Neural progenitor cell (in vitro differentiated cells): Measurements from ENCODE around the gene MAGI3.

Experiments used
- EZH2 ChIP-seq: fragments of 200-600 bp; sonication (generic); IDR thresholded peaks from 2 replicates; pipeline ENCODE4 v1.6.1; 2017; ENCODE audit warnings: antibody characterized with exemption, mild to moderate bottlenecking, moderate library complexity
- TF ChIP-seq, protein P1 (sequence below): fragments of 200-600 bp; sonication (generic); IDR thresholded peaks from 2 replicates; pipeline ENCODE4 v1.5.1; 2017; ENCODE audit warnings: antibody characterized with exemption, mild to moderate bottlenecking

- TF ChIP-seq, protein P1, sequence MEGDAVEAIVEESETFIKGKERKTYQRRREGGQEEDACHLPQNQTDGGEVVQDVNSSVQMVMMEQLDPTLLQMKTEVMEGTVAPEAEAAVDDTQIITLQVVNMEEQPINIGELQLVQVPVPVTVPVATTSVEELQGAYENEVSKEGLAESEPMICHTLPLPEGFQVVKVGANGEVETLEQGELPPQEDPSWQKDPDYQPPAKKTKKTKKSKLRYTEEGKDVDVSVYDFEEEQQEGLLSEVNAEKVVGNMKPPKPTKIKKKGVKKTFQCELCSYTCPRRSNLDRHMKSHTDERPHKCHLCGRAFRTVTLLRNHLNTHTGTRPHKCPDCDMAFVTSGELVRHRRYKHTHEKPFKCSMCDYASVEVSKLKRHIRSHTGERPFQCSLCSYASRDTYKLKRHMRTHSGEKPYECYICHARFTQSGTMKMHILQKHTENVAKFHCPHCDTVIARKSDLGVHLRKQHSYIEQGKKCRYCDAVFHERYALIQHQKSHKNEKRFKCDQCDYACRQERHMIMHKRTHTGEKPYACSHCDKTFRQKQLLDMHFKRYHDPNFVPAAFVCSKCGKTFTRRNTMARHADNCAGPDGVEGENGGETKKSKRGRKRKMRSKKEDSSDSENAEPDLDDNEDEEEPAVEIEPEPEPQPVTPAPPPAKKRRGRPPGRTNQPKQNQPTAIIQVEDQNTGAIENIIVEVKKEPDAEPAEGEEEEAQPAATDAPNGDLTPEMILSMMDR = no peak
- no peak for TF ChIP-seq EZH2
These were observed 44.5 kb downstream of the MAGI3 start for GRCh38 chr1:113434874-113435175.
